ENCODE data around the gene SLC12A2. TPM values are rescaled to one million over a fixed set of nuclear protein-coding genes. Genes with fewer than 3 reads are reported as not detected.
A peak's percentile ranks its signal among the peaks of the same experiment; 100 is the strongest.

SLC12A2 gene
- total and polyA plus RNA-seq, 9 of the 15 experiments (the other 6 are each of a cell fraction or from before 2014, with no cell fraction given) = 5.1 to 20.3 (median 12.6) TPM

DNA sequence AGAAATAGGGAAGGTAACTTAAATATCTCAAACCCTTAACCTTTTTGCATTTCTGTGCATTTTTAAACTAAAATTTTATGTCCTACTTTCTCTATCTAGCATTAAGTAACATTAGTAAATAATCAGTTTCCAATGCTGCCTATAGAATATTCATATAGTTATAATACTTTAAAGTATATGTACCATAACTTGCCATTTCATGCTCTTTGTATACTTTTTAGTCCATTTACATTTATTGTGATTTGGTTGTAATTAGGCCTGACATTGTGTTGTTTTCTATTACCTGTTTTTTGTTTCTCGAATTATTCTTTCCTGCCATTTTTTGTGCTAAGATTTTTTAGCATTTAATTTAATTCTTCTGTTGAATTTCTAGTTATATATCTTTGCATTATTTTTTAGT is 13.7 kb downstream of the SLC12A2 start:
- TF ChIP-seq ZNF507 (tag; conservative IDR thresholded peaks at IDR 0.05) (peak; percentile 99), SOX6 (IDR thresholded peaks at IDR 0.05) (no peak), ELF2 (CRISPR knock-in tag; IDR thresholded peaks at IDR 0.05) (no peak), HNRNPL (IDR thresholded peaks at IDR 0.05; ENCODE audit: low read depth, low read length) (no peak), ZNF354B (CRISPR knock-in tag; IDR thresholded peaks at IDR 0.05) (peak; percentile 87)
- BruUV-seq (replicated peaks) = no TSS peak
- Histone ChIP-seq H3K9me3 (replicated peaks; ENCODE audit: control insufficient read depth, insufficient read depth, low read depth, low read length) (peaks cover 6% of the 10 kb centered on the region; the same call in 1 of the 2 replicates), H4K20me1 (replicated peaks; ENCODE audit: control insufficient read depth, insufficient read depth, low read length) (no peaks in the 10 kb centered on the region), H3K36me3 (ENCODE audit: control insufficient read depth, insufficient read depth, low read length) (peaks cover 2% of the 10 kb centered on the region; the same call in 2 of the 3 replicates), H3K4me2 (ENCODE audit: insufficient read depth, low read length) (no peak overlapping the region), H3K4me1 (replicated peaks in 1 of 2; ENCODE audit: control insufficient read depth in 2 of 2, insufficient read depth in 2 of 2, low read length in 2 of 2) (no peaks in the 10 kb centered on the region), H3K27ac (ENCODE audit: extremely low read depth, low read depth, low read length) (no peak overlapping the region), H3K9ac (ENCODE audit: insufficient read depth in 1 of 2, low read depth in 2 of 2, low read length in 2 of 2) (no peak overlapping the region), H3K4me3 (no peak overlapping the region), H3K9me1 (ENCODE audit: control insufficient read depth, insufficient read depth, low read length) (no peaks in the 10 kb centered on the region), H2AFZ (ENCODE audit: low read depth, low read length) (no peak overlapping the region), H3K27me3 (ENCODE audit: control insufficient read depth in 2 of 2, insufficient read depth in 2 of 2, low read length in 2 of 2) (no peaks in the 10 kb centered on the region), H3K79me2 (ENCODE audit: control insufficient read depth, insufficient read depth, low read length) (peaks cover 25% of the 10 kb centered on the region)
- in situ Hi-C loops (cut with MboI) = no loop called here
- DNase-seq (ENCODE audit: extremely low read depth in 1 of 4, low spot score in 3 of 4) = no peak
- POLR2A ChIA-PET = interaction anchor here (0.7 to 1.4 kb wide), 2 partner anchors 9 to 20 kb away, joined by 3 to 4 read pairs; no protein-coding TSS in a partner anchor
- CTCF ChIA-PET (ENCODE audit: low intra/inter-chr PET ratio) = no interaction called here
- WGBS (ENCODE audit: insufficient coverage, low coverage, missing lambda C conversion rate) = 53% methylated on average over 1 of the region's 1 CpG
- intact Hi-C loops (cut with micrococcal nuclease) = no loop called here
- no peak for FAIRE-seq
- ATAC-seq = no peak

DNA sequence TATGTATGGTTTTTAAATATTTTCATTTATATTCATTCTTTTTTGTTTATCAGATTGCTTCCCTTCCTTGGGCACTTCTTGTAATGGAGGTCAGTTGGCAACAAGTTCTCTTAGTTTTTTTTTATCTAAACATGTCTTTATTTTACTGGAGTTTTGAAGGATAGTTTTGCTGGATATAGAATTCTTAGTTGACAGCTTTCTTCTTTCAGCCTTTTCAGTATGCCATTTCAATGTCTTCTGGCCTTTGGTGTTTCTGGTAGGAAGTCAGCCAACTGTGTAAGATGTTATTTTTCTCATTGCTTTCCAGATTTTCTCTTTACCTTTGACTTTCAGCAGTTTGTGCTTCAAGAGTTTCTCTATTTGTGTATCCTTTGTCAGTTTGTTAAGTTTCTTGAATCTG is 14.2 kb downstream of the SLC12A2 start:
- Histone ChIP-seq H3K9ac (ENCODE audit: insufficient read depth in 1 of 2, low read depth in 2 of 2, low read length in 2 of 2) (no peak overlapping the region), H3K27ac (ENCODE audit: extremely low read depth, low read depth, low read length) (no peak overlapping the region), H4K20me1 (replicated peaks; ENCODE audit: control insufficient read depth, insufficient read depth, low read length) (no peaks in the 10 kb centered on the region), H3K36me3 (ENCODE audit: control insufficient read depth, insufficient read depth, low read length) (peaks cover 2% of the 10 kb centered on the region; the same call in 2 of the 3 replicates), H3K79me2 (ENCODE audit: control insufficient read depth, insufficient read depth, low read length) (peaks cover 26% of the 10 kb centered on the region), H3K27me3 (ENCODE audit: control insufficient read depth in 2 of 2, insufficient read depth in 2 of 2, low read length in 2 of 2) (no peaks in the 10 kb centered on the region), H3K4me2 (ENCODE audit: insufficient read depth, low read length) (no peak overlapping the region), H3K9me3 (replicated peaks; ENCODE audit: control insufficient read depth, insufficient read depth, low read depth, low read length) (peaks cover 6% of the 10 kb centered on the region; the same call in 1 of the 2 replicates), H3K4me3 (no peak overlapping the region), H3K4me1 (replicated peaks in 1 of 2; ENCODE audit: control insufficient read depth in 2 of 2, insufficient read depth in 2 of 2, low read length in 2 of 2) (no peaks in the 10 kb centered on the region), H2AFZ (ENCODE audit: low read depth, low read length) (no peak overlapping the region), H3K9me1 (ENCODE audit: control insufficient read depth, insufficient read depth, low read length) (no peaks in the 10 kb centered on the region)
- POLR2A ChIA-PET = interaction anchor here (0.7 to 1.4 kb wide), 2 partner anchors 9 to 19 kb away, joined by 3 to 4 read pairs; no protein-coding TSS in a partner anchor
- CTCF ChIA-PET (ENCODE audit: low intra/inter-chr PET ratio) = no interaction called here
- no peak for FAIRE-seq
- DNase-seq (ENCODE audit: extremely low read depth in 1 of 4, low spot score in 3 of 4) = no peak
- no peak for ATAC-seq
- in situ Hi-C loops (cut with MboI) (no loop called here), intact Hi-C loops (cut with micrococcal nuclease) (no loop called here)
- no TSS peak for BruUV-seq (replicated peaks)
- TF ChIP-seq ZNF280A (IDR thresholded peaks at IDR 0.05; ENCODE audit: low read depth, partially characterized antibody) (peak; percentile 15), SIX5 (IDR thresholded peaks at IDR 0.05; ENCODE audit: borderline replicate concordance in 1 of 2, insufficient read depth in 1 of 2, low read depth in 1 of 2, low read length in 2 of 2) (no peak), TRIM28 (IDR thresholded peaks at IDR 0.05) (peak; percentile 44; the same call in 1 of the 2 replicates), ASH1L (IDR thresholded peaks at IDR 0.05; ENCODE audit: borderline replicate concordance, low read depth, partially characterized antibody) (no peak), EZH2 (IDR thresholded peaks at IDR 0.05; ENCODE audit: borderline replicate concordance, low read depth, low read length) (no peak), CBX3 (IDR thresholded peaks at IDR 0.05; ENCODE audit: borderline replicate concordance in 1 of 2, low read length in 2 of 2) (peak in 1 of 2 experiments; percentile 82; a peak in 1 of 3 replicates), ETS2 (tag; IDR thresholded peaks at IDR 0.05; ENCODE audit: borderline replicate concordance, poor library complexity, severe bottlenecking) (no peak), FOXK2 (conservative IDR thresholded peaks at IDR 0.05 in 1 of 2, IDR thresholded peaks at IDR 0.05 in 1 of 2; ENCODE audit: low read depth in 2 of 2) (no peak), ZFX (CRISPR knock-in tag; IDR thresholded peaks at IDR 0.05) (no peak), ZFP1 (CRISPR knock-in tag; IDR thresholded peaks at IDR 0.05) (peak; percentile 86)
- TF ChIP-seq, protein P1, sequence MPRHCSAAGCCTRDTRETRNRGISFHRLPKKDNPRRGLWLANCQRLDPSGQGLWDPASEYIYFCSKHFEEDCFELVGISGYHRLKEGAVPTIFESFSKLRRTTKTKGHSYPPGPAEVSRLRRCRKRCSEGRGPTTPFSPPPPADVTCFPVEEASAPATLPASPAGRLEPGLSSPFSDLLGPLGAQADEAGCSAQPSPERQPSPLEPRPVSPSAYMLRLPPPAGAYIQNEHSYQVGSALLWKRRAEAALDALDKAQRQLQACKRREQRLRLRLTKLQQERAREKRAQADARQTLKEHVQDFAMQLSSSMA (CRISPR knock-in tag; IDR thresholded peaks at IDR 0.05) = no peak
